RWPE1 (cell line): ENCODE results near the gene HRNR.
"Not testable (repeated sequence)": the region's sequence is repeated elsewhere in the genome, so short reads cannot be mapped to it uniquely, and the experiment has no call there.

Experiments
- CTCF ChIA-PET: fragments of 350-600 bp; sonication (Branson Sonifier 250); formaldehyde crosslinking; extraction: SDS; loops from one replicate; lab custom pipeline; 2021; lab: Yijun Ruan, JAX
- POLR2A ChIA-PET: fragments of 400-600 bp; formaldehyde crosslinking; extraction: SDS; loops from one replicate; lab custom pipeline; 2020; ENCODE audit warnings: antibody characterized with exemption; ENCODE audit not compliant: low non-redundant PET; lab: Yijun Ruan, JAX
- DNase-seq: peaks from one replicate; pipeline ENCODE4 v3.0.0; 2012; ENCODE audit warnings: low spot score
- H3K27ac ChIP-seq: fragments of 450-650 bp; 2 replicates; pipeline ENCODE4 v1.5.1; 2017
- TF ChIP-seq, protein P1 (sequence below): fragments of 450-650 bp; conservative IDR thresholded peaks from 2 replicates; pipeline ENCODE4 v1.5.1; 2017; ENCODE audit warnings: low read depth, mild to moderate bottlenecking

HRNR gene

GRCh38 chr1:152237093-152237492, 13.1 kb upstream of the HRNR start:
- DNase-seq = no peak
- POLR2A ChIA-PET = no interaction called here
- CTCF ChIA-PET = no interaction called here
- TF ChIP-seq, protein P1, sequence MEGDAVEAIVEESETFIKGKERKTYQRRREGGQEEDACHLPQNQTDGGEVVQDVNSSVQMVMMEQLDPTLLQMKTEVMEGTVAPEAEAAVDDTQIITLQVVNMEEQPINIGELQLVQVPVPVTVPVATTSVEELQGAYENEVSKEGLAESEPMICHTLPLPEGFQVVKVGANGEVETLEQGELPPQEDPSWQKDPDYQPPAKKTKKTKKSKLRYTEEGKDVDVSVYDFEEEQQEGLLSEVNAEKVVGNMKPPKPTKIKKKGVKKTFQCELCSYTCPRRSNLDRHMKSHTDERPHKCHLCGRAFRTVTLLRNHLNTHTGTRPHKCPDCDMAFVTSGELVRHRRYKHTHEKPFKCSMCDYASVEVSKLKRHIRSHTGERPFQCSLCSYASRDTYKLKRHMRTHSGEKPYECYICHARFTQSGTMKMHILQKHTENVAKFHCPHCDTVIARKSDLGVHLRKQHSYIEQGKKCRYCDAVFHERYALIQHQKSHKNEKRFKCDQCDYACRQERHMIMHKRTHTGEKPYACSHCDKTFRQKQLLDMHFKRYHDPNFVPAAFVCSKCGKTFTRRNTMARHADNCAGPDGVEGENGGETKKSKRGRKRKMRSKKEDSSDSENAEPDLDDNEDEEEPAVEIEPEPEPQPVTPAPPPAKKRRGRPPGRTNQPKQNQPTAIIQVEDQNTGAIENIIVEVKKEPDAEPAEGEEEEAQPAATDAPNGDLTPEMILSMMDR = no peak
- no peak overlapping the region for H3K27ac ChIP-seq

GRCh38 chr1:152228831-152229230, 4.8 kb upstream of the HRNR start:
- no peak overlapping the region; the same call in 1 of the 2 replicates for H3K27ac ChIP-seq
- TF ChIP-seq, protein P1 = no peak
- CTCF ChIA-PET = interaction anchor here (1.4 kb wide), 1 partner anchor 40 kb away, joined by 8 read pairs; no protein-coding TSS in a partner anchor
- POLR2A ChIA-PET = no interaction called here
- DNase-seq = peak; percentile 71

- TF ChIP-seq, protein P1 = peak; percentile 53
- ChIA-PET CTCF (interaction anchor here (0.7 to 1.4 kb wide), 4 partner anchors 38 to 213 kb away, joined by 3 to 8 read pairs (median 4); no protein-coding TSS in a partner anchor), POLR2A (no interaction called here)
- DNase-seq = peak; percentile 46
- H3K27ac ChIP-seq = no peak overlapping the region
These were observed 3.4 kb upstream of the HRNR start for GRCh38 chr1:152227310-152227928.

DNA sequence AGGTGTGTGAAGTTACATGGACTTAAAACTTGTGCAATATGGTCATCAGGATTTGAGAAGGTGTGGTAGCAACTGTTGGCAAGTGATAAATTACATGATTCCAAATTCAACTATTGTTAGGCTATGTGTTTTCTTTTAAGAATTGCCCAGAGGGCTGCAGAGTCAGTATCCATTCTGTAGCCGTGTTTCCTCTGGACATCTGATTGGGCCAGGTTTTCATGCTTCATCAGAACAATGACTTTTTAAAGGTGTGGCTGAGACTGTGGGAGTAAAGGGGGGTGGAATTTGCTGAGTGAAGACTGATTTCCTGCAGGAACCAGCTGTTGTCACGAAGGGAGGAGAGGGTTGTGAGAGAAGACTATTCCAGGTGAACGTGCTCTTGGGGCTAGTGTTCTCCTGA, 1.7 kb upstream of the HRNR start:
- TF ChIP-seq, protein P1 = no peak
- ChIA-PET POLR2A (no interaction called here), CTCF (interaction anchor here (0.7 kb wide), 1 partner anchor 1179 kb away, joined by 4 read pairs; no protein-coding TSS in a partner anchor)
- no peak overlapping the region for H3K27ac ChIP-seq
- DNase-seq = peak; percentile 62

DNA sequence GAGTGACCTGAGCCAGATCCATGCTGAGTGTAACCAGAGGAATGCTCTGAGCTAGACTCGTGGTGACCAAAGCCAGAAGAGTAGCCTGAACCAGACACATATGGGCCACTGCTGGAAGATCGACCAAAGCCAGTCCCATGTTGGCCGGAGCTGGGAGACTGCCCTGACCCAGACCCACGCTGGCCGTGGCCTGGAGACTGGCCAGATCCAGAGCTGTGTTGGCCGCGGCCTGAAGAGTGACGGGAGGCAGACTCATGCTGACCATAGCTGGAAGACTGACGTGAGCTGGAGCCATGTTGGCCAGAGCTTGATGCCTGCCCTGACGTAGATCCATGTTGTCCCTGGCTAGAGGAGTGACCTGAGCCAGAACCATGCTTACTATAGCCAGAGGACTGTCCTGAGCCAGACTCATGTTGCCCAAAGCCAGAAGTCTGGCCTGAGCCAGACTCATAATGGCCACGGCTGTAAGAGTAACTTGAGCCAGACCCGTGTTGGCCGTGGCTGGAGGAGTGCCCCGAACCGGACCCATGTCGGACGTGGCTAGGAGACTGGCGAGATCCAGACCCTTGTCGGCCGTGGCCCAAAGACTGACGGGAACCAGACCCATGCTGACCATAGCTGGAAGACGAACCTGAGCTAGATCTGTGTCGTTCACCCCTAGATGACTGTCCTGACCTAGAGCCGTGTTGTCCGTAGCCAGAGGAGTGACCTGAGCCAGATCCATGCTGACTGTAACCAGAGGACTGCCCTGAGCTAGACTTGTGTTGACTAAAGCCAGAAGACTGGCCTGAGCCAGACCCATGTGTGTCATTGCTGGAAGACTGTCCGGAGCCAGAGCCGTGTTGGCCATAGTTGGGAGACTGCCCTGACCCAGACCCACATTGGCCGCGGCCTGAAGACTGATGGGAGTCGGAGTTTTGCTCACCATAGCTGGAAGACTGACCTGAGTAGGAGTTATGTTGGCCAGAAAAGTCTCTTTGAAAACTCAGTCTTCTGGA, 3.5 kb downstream of the HRNR start:
- DNase-seq = no peak
- POLR2A ChIA-PET = no interaction called here
- TF ChIP-seq, protein P1 = no peak
- no peak overlapping the region for H3K27ac ChIP-seq
- CTCF ChIA-PET = interaction anchor here (0.5 to 0.6 kb wide), 2 partner anchors 173 to 331 kb away, joined by 3 to 4 read pairs; no protein-coding TSS in a partner anchor

DNA sequence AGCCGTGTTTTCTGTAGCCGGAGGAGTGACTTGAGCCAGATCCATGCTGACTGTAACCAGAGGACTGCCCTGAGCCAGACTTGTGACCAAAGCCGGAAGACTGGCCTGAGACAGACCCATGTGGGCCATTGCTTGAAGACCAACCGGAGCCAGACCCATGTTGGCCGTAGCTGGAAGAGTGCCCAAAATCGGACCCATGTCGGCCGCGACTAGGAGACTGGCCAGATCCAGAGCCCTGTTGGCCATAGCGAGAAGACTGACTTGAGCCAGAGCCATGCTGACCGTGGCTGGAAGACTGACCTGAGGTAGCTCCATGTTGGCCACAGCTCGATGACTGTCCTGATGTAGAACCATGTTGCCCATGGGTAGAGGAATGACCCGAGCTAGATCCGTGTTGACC, 4.6 kb downstream of the HRNR start:
- CTCF ChIA-PET, POLR2A ChIA-PET, H3K27ac ChIP-seq, DNase-seq: not testable (repeated sequence)
